NCI-H187 (cell line): ENCODE measurements around the gene ADAMTS20.
"Not testable (repeated sequence)": the region's sequence is repeated elsewhere in the genome, so short reads cannot be mapped to it uniquely, and the experiment has no call there.

Experiments
- DNase-seq, 2 experiments: peaks; one replicate each; lab custom pipeline; 2025; lab: John Stamatoyannopoulos, UW

ADAMTS20 gene

GRCh38 chr12:43551971-43552559 lies at the start of gene ADAMTS20:
Gene ADAMTS20, minus strand, starts transcription at chr12:43552203. Its CDS starts 282 bp downstream, at chr12:43551921.
- DNase-seq = no peak

- no peak for DNase-seq
These were observed 47.7 kb upstream of the ADAMTS20 start for GRCh38 chr12:43599708-43600107.

GRCh38 chr12:43599066-43599465 lies 47.1 kb upstream of the ADAMTS20 start:
- DNase-seq = no peak

DNA sequence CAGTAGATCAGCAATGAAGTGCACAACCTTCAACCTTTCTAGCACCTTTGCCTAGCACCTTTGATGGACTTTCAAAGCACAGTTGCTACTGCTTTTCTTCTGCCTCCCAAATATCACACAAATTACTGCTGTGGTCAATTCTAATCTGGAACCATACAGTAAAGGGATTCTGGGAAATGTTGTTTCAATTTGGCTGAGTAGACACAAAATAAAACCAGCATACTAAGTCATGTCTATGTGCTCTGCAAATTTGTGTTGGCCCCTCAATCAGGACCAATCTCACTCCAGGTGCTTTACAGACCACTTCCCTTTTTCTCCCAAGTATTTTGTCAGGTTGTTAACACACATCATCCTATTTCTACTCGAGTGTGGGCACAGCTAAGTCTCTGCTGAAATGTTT lies 38.3 kb upstream of the ADAMTS20 start:
- no peak for DNase-seq

DNA sequence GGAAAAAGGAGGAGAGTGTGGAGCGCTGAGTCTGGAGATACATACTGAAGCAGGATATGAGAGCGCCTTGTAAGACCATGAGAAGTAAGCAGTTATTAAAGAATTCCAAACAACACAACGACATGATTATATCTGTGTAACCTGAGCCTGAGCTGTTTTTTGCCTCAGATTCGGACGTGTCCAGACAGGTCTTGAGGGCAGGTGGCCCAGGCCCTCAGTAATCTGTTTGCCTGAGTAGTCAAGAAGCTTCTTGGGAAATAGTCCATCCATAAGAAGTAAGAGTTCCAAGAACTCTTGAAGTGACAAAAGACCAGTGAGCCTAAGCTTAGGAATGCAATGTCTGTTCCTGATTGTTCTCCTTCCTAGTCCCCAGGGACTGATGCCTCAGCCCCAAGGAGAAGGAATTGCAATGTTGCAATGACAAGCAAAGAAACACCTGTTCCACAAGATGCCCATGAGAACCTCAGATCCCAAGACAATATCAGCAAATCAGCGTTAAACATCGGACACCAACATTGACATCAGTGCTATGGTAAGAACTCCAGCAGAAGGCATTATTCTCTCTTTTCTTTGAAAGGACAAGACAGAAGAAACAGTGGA lies 34.7 kb upstream of the ADAMTS20 start:
- no peak for DNase-seq

GRCh38 chr12:43585676-43586075 lies 33.7 kb upstream of the ADAMTS20 start:
- DNase-seq = no peak

- no peak for DNase-seq
These were observed 28.6 kb upstream of the ADAMTS20 start for GRCh38 chr12:43580601-43581000.

DNA sequence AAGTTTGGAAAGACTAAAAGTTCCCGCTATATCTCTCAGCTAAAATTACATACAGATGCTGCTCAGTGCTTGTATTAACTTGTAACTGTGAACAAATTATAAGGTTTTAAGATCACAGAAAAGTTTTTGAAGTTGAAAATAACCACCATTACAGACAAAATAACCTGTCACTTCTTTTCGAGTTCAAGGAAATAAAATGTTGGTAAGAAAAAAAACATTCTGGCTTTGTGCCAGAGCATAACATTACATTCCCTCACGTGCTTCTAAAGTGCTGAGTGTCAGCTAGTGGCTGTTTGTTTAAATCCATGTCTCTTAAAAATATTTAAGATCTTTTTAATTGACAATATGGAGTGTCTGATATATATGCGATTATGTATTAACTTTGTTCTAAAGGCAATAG lies 27.2 kb upstream of the ADAMTS20 start:
- DNase-seq = no peak

- DNase-seq = no peak
These were observed 26.8 kb upstream of the ADAMTS20 start for GRCh38 chr12:43578782-43579181.

DNA sequence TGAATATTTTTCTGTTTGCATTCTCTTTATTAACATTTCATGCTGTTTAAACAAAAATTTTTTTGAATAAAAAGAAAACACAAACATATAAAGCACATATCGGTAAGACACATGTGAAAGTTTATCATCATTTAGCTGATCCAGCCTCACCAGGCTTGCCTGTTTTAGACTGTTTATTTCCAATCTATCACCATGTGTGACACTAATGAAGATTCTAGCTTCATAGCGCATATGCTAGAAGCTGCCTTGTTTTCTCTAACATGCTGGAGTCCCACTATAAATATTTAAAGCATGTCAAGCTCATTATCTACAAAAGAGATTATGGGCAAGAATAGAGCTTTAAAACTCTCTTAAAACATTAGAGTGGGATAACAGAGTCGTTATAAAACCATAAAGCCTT lies 25.4 kb upstream of the ADAMTS20 start:
- no peak for DNase-seq

GRCh38 chr12:43576162-43576561 lies 24.2 kb upstream of the ADAMTS20 start:
- no peak for DNase-seq

DNA sequence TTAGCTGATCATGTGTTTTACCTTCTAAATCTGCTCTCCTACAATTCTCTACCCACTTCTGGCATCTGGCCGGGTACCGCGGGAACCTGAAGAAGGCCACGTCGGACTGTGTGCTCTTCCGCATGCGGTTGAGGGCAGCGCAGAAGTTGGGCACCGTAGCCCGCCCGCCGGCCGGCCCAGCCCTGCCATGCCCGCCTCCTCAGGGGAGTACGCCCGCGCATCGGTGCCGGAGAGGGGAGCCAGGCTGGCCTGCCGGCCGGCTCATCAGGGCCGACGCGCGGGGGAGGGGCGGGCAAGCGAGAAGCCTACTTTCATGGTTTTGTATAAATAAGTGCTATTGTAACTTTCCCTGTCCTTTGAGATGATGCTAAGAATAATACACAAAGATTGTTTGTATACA lies 19.9 kb upstream of the ADAMTS20 start:
- no peak for DNase-seq

DNA sequence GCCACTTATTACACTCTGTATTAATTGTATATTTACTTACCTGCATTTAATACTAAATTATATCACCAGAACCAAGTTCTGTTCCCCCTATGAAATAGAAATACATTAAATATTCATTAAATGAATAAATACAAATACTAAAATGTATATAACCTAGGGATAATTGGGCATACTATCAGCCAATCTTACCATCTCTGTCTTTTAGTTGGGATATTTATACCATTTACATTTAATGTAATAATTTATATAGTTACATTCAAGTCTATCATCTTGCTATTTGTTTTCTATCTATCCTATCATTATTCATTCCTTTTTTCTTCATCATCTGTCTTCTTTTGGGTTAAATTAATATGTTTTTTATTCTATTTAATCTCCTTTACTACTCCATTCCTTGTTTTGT lies 4.1 kb upstream of the ADAMTS20 start:
- no peak for DNase-seq

DNA sequence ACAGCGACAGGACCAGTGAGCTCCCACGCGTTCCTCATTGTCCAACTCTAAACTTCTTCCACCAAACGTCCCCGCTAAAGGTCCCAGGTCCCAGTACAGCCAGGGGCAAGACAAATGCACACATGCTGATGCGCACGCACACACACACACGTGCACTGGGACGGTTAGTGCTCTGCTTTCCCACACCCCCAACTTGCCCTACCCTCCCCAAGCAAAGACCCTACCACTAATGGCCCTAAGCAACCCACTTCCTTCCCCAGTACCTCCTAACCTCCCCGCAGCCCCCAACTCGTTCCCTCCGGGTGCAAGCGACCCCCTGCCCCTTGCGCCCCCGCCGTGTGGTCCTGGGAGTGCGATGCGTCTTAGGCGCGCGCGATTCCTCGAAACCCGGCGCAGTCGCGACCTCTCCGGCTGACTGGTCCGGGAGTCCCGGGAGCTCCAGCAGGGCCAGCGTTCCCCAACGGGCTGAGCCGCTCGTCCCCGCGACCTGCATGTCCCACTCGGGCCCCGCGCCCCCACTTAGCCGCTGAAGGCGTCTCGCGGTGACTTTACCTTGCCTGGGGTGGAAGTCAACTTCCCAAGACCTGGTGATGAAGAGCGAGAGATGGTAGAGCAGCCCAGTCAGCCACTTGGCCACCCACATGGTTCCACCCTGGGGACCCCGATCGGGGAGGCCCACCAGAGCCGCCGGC lies 578 bp downstream of the ADAMTS20 start:
- DNase-seq = no peak

- DNase-seq = no peak
These were observed 1.2 kb downstream of the ADAMTS20 start for GRCh38 chr12:43550831-43551271.

DNA sequence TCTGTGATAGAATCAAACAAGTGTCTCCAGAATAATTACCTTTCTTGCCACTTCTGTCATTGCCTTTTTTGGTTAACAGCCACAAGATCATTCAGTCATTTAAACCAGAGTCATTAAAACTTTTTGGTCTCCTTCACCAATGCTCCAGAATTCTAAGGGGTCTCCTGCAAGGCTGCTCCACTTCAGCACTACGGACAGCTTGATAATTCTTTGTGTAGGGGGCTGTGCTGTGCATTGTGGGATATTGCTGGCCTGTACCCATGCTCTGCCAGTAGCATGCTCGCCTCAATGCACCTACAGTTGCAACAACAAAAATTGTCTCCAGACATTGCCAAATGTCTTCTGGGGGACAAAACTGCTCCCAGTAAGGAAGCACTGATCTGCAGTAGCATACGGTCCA lies 7.3 kb downstream of the ADAMTS20 start:
- DNase-seq = no peak

- DNase-seq = no peak
These were observed 11.5 kb downstream of the ADAMTS20 start for GRCh38 chr12:43540470-43540869.

DNA sequence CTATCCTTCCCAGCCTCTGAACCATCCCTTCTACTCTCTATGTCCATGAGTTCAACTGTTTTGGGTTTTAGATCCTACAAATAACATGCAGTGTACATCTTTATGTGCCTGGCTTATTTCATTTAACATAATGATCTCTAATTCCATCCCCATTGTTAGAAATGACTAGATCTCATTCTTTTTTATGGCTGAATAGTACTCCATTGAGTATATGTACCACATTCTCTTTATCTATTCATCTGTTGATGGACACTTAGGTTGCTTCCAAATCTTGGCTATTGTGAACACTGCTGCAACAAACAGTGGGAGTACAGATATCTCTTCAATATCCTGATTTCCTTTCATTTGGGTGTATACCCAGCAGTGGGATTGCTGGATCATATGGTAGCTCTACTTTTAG lies 14.3 kb downstream of the ADAMTS20 start:
- not testable (repeated sequence) for DNase-seq

DNA sequence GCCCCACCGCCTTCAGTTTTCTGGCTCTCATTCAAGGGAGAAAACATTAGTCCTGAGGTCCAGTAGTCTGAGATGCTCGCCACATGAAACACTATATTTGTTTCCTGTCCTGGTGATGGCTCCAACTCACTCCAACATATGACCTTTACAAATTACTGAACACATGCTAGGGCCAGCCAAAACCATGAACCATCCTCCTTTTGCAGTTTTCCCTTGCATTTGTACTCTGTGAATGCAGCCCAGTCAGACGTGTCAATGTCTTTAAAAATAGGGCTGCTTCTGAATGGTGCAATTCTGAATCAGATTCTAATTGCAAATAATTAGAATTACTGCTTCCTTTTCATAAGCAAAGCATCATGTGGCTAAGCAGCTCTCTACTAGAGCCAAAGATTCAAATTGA lies 36.0 kb downstream of the ADAMTS20 start:
- DNase-seq = no peak

- no peak for DNase-seq
These were observed 50.3 kb downstream of the ADAMTS20 start for GRCh38 chr12:43501703-43502102.

DNA sequence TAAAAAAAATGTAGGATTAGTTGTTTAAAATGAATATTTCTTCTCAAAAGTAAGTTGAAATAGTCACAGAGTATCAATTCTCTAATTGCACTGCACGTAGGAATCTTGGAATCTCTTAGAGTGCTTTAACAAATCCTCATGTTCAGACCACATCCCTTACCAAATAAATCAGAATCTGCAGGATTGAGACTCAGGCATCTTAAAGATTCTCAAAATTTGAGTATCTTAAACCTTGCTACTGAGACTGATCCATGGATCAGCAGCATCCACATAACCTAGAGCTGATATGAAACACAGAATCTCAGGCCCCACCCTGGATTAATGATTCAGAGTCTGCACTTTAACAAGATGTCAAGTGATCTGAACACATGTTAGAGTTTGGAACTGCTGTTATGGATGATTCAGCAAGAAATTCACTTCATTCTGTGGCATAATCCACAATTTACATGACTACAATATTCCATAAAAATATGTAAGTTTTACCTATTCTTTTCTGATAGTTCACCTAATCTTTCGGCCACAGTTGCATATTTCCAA lies 58.7 kb downstream of the ADAMTS20 start:
- DNase-seq = no peak

DNA sequence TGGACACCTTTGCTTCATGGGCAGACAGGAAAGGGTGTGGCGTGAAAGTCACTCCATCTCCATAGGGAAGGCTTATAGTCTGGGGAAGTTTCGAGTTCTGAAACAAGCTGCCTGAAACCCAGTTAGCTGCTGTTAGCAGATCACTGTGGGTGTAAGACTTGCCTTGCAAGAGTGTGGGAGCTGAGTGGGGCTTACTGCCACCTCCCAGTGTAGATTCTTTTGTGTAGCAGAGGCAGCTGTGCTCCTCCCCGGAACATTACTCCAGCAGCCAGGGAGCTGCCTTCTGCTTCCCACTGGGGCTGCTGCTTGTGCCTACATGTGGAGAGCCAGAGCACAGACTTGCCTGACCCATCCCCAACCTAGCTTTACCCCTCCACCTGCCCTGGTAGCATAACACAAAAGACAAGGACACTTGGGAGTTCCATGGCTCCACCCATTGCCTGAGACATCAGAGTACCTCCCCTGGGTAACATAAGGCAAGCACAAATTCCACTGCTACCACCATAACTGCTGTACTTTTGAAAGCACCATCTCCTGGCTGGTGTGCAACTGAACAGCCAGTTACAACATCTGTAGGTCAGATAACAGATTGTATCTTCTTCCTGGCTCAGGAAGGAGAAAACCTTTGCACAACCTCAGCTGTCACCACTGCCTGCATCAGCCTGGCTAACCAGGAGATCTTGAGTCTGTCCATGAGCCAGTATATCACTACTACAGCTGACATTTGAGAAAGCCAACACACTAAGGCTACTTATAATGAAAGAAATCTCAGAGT lies 69.5 kb downstream of the ADAMTS20 start:
- DNase-seq = no peak
